H1 (cell line): ENCODE data around the gene DPYSL4.

Source experiments
- CBX5 ChIP-seq: fragments of 300-800, 300-1000 bp; sonication (generic); IDR thresholded peaks from 2 replicates; pipeline ENCODE4 v1.7.1; 2016; ENCODE audit warnings: antibody characterized with exemption, low read length, low read depth
- CBX8 ChIP-seq: fragments of 300-800, 300-1000 bp; sonication (generic); IDR thresholded peaks from 2 replicates; pipeline ENCODE4 v1.7.1; 2016; ENCODE audit warnings: low read depth, low read length, borderline replicate concordance
- CEBPB ChIP-seq: IDR thresholded peaks from 2 replicates; pipeline ENCODE4 v1.6.1; 2012; ENCODE audit warnings: low read depth, low read length
- CREB1 ChIP-seq: IDR thresholded peaks from 2 replicates; pipeline ENCODE4 v1.6.1; 2012; ENCODE audit warnings: inconsistent platforms
- CTCF ChIP-seq, 3 experiments: IDR thresholded peaks; 1 replicate in 2 of 3; 2 replicates in 1 of 3; pipeline versions ENCODE4 v1.5.1 to v1.6.1; 2011; ENCODE audit warnings: low read length in 3 of 3, mild to moderate bottlenecking in 3 of 3, inconsistent platforms in 2 of 3, low read depth in 1 of 3, moderate library complexity in 1 of 3; ENCODE audit not compliant: insufficient read depth in 1 of 3; ENCODE audit errors: control extremely low read depth in 1 of 3
- EZH2 ChIP-seq: fragments of 200-600 bp; sonication (generic); IDR thresholded peaks from 2 replicates; pipeline ENCODE4 v1.7.1; 2012; ENCODE audit warnings: low read depth, mild to moderate bottlenecking, moderate library complexity, low read length, inconsistent platforms; ENCODE audit not compliant: severe bottlenecking
- FOSL1 ChIP-seq: IDR thresholded peaks from 2 replicates; pipeline ENCODE4 v1.6.1; 2011; ENCODE audit warnings: mild to moderate bottlenecking, low read depth, low read length, moderate library complexity; ENCODE audit not compliant: insufficient read depth
- KDM4A ChIP-seq: IDR thresholded peaks from one replicate; pipeline ENCODE4 v1.7.1; 2012; ENCODE audit warnings: low read depth, mild to moderate bottlenecking, moderate library complexity, low read length, inconsistent platforms; ENCODE audit not compliant: severe bottlenecking
- POLR2A ChIP-seq, 2 experiments: IDR thresholded peaks; 1 replicate in 1 of 2; 2 replicates in 1 of 2; pipeline ENCODE4 v1.6.1; 2011; ENCODE audit warnings: low read depth in 2 of 2, low read length in 2 of 2, mild to moderate bottlenecking in 2 of 2; ENCODE audit errors: control extremely low read depth in 1 of 2
- POLR2AphosphoS5 ChIP-seq: IDR thresholded peaks from 2 replicates; pipeline ENCODE4 v1.6.1; 2011; ENCODE audit warnings: low read depth, low read length
- RAD21 ChIP-seq, 2 experiments: IDR thresholded peaks in 1 of 2; conservative IDR thresholded peaks in 1 of 2; 2 replicates each; pipeline ENCODE4 v1.6.1; 2011; ENCODE audit warnings: low read depth in 2 of 2, low read length in 2 of 2, improper control_type of control experiment in 1 of 2, inconsistent platforms in 1 of 2, mild to moderate bottlenecking in 1 of 2, moderate library complexity in 1 of 2
- RFX5 ChIP-seq: IDR thresholded peaks from 2 replicates; pipeline ENCODE4 v1.6.1; 2011; ENCODE audit warnings: low read depth, low read length, improper control_type of control experiment, borderline replicate concordance
- SP1 ChIP-seq: IDR thresholded peaks from 2 replicates; pipeline ENCODE4 v1.6.1; 2011; ENCODE audit warnings: low read depth, low read length
- TEAD4 ChIP-seq: IDR thresholded peaks from 2 replicates; pipeline ENCODE4 v1.6.1; 2012; ENCODE audit warnings: low read depth, low read length, inconsistent platforms, mixed read lengths

- TF ChIP-seq CEBPB (no peak), SP1 (no peak), CTCF (IDR thresholded peaks at IDR 0.05; ENCODE audit: control extremely low read depth in 1 of 3, insufficient read depth in 1 of 3, low read depth in 1 of 3, low read length in 3 of 3) (no peak), EZH2 (no peak), CBX5 (no peak), POLR2A (IDR thresholded peaks at IDR 0.05; ENCODE audit: control extremely low read depth in 1 of 2, low read depth in 2 of 2, low read length in 2 of 2) (no peak), TEAD4 (no peak), RFX5 (no peak), CBX8 (no peak), RAD21 (IDR thresholded peaks at IDR 0.05 in 1 of 2, conservative IDR thresholded peaks at IDR 0.05 in 1 of 2; ENCODE audit: low read depth in 2 of 2, low read length in 2 of 2) (no peak), KDM4A (no peak), POLR2AphosphoS5 (no peak), CREB1 (no peak), FOSL1 (no peak)
Observed at GRCh38 chr10:132236161-132236560, 49.4 kb downstream of the DPYSL4 start.
